HS-27A (cell line): ENCODE results near the gene ANKMY1.

Experiments
- DNase-seq: peaks from one replicate; pipeline ENCODE4 v3.0.0-alpha.2; 2012; ENCODE audit warnings: low read depth, missing footprints

The ANKMY1 gene

GRCh38 chr2:240557808-240558207, at the start of gene ANKMY1:
TSS of gene ANKMY1 (minus strand) at chr2:240557988. CDS start at chr2:240557335, 653 bp downstream.
- no peak for DNase-seq

DNA sequence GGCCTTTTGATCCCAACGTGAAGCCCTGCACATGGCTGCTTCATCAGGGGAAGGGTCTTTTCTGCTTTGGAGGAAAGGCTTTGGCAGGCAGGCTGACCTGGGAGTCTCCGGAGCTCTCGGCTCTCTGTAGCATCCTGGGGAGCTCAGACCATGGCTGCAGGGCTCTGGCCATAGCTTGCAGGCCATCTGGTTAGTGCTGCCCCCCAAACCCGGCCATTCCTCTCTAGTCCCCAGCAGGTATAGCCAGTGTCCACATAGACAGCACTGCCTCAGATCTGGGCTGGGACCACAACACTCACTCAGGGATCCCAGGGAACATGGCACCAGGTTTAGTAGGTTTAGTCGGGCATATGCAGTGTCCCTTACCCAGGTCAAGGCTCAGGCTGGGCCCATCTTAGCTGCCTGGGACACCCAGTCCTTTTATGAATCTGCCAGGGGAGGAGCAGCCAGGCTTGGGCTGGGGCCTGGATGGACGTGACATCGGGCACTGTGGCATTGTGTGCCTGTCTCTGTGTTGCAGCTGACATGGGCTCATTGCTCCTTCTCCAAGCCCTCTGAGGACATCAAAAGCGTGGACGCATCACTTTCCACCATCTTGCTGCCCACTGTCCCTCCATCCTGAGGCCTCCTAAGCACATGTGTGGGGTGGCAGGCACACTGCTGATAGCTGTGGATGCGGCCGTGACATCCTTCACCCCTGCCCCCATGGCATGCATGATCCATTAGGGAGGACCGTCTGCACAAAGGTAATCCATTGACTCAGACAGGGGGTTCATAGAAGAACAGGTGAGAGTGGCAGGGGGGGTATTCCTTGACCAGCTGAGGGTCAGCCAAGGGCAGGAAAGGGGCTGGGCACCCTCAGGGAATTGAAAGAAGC, 48.3 kb upstream of the ANKMY1 start:
- no peak for DNase-seq

DNA sequence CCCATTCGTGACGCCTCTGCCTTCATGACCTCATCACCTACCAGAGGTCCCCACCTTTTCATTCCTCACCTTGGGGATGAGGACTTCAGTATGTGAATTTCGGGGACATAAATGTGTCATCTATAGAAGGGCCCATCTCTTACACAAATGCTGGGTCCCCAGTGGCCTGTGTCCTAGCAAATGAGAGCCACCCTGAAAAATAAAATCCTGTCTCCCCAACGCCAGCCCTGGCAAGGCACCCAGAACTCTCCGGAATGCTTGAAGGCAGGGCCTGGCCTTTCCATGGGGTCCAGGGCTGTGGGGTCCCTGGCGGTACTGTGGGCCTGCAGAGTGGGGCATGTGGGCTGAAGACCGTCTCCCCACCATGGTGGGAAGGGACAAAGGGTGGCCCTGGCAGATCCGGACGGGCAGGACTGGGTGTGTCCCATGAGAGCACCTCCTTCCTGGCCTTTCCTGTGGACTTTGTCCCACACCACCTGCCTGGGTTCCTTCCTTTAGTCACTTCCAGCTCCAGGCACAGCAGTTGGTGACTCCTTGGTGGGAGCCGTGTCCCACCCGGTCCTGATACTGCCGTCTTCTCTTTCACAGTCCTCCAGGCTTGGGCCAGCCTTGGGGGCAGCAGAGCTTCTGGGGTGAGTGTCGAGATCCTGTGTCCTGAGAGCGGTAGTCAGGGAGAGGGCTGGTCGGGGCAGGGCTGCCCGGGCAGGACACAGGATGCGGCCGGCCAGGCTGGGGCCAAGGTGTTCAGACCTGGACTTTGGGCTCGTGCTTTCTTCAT, 47.3 kb upstream of the ANKMY1 start:
- no peak for DNase-seq

- DNase-seq: no peak
Measured at GRCh38 chr2:240604291-240604938, 46.6 kb upstream of the ANKMY1 start.

- no peak for DNase-seq
Measured at GRCh38 chr2:240603846-240604245, 46.1 kb upstream of the ANKMY1 start.

GRCh38 chr2:240603081-240603835, 45.5 kb upstream of the ANKMY1 start:
- DNase-seq: no peak

DNA sequence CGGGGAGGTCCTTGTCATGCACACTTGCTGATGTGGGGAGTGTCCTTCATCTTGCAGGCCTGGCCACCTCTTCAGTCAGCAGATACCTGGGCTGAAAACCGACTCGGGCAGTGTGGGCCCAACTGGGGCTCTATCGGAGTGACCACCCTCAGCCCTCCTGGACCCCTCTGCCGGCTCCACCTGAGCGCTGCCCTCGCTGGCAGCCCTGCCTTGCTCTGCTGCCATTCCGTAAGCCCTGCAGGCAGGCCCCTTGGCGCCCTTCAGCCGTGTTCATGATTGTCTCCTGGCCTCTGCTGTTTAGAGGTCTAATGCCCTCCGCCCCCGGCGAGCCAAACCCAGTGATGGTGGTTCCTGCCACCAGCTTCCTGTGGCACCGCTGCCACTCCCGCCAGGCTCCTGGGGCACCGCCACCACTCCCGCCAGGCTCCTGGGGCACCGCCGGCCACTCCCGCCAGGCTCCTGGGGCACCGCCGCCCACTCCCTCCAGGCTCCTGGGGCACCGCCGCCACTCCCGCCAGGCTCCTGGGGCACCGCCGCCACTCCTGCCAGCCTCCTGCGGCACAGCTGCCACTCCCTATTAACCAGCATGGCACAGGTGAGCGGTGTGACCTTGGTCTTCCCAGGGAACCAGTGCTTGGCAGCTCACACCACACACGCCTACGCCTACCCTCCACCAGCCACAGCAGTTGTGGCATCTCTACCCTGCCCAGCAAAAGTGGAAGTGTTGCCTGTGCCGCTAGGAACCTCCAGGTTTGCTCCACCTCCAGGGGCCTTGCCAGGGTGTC, 44.7 kb upstream of the ANKMY1 start:
- no peak for DNase-seq

- no peak for DNase-seq
Measured at GRCh38 chr2:240601831-240602160, 44.0 kb upstream of the ANKMY1 start.

- DNase-seq: no peak
Measured at GRCh38 chr2:240601061-240601830, 43.5 kb upstream of the ANKMY1 start.

DNA sequence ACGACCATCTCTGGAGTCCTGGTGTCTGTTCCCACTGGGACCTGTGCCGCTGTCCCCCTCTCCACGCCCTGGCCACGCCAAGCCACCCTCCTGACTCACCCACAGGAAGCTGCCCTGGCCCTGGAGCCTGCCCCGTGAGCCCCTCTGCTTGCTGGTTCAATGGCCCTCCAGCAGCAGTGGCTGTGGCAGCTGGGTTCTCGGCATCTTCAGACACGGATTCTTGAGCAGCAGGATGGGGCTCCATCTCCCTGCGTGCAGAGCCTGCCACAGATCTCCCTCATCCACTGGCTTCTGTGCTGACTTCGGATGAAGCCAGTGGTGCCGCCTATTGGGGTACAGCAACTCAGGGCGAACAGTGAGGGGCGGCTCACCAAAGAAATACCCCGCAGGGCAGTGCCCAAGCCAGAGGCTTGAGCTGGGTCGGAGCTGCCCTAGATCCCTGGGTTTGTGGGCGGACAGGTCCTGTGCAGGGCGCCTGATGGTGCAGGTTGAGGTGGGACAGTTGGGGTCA, 42.7 kb upstream of the ANKMY1 start:
- no peak for DNase-seq

DNA sequence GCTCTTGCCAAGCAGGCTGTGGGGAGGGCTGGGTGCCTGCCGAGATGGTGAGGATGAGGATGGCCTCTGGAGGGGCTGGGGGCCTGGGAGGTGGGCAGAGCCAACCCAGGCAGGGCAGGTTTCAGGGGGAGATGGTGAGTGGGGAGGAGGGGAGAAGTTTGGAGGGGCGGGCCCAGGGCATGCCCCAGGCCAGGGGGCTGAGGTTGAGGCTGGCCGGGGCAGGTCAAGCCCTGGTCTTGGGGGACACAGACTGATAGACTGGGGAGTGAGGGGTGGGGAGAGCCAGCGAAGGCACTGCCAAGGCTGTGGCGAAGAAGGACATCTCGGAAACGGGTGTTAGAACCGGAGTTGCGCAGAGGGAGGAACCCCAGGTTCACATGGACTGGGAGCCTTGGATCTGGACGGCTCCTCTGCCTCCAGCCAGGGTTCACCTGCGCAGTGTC, 41.4 kb upstream of the ANKMY1 start:
- no peak for DNase-seq

DNA sequence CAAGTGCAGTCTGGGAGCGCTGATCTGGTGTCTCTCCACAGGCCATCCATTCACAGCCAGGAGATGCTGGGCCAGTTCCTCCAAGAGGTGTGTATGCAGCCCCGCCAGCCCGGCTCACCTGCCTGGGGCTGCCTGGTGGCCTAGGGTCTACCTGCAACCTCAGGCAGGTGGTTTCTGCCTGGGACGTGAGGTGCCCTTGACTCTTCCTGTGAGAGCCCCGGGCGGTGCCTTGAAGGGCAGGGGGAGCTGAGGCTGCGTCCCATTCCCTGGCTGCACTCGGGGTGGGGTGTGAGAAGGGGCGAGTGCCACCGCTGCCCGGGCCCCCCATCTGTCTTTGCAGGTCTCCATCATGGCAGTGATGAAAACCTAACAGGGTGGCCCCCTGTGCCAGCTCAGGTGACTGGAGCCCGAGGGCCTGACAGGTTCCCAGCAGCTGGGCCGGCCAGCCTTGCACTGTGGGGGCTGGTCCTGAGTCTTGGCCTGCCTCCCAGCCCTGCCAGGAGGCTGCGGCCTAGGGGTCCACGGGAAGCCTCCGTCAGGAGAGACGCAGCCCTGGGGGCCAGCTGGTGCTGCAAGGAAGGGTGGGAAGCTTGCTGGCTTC, 40.6 kb upstream of the ANKMY1 start:
- no peak for DNase-seq

GRCh38 chr2:240597419-240598181, 39.8 kb upstream of the ANKMY1 start:
- no peak for DNase-seq

DNA sequence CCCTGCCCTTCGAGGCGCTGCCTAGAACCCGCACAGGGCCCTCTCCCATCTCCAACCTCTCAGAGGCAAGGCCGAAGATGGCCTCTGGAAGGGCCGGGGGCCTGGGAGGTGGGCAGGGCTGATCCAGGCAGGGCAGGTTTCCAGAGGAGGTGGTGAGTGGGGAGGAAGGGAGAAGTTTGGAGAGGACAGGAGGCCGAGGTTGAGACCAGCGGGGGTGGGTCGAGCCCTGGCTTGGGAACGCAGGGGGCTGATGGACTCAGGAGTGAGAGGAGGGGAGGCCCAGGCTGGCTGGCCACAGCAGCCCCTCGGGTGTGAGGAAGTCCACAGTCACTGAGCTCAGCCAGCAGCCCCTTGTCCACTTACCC, 39.2 kb upstream of the ANKMY1 start:
- no peak for DNase-seq

- DNase-seq: no peak
Measured at GRCh38 chr2:240596491-240596931, 38.7 kb upstream of the ANKMY1 start.

- no peak for DNase-seq
Measured at GRCh38 chr2:240596080-240596460, 38.3 kb upstream of the ANKMY1 start.

DNA sequence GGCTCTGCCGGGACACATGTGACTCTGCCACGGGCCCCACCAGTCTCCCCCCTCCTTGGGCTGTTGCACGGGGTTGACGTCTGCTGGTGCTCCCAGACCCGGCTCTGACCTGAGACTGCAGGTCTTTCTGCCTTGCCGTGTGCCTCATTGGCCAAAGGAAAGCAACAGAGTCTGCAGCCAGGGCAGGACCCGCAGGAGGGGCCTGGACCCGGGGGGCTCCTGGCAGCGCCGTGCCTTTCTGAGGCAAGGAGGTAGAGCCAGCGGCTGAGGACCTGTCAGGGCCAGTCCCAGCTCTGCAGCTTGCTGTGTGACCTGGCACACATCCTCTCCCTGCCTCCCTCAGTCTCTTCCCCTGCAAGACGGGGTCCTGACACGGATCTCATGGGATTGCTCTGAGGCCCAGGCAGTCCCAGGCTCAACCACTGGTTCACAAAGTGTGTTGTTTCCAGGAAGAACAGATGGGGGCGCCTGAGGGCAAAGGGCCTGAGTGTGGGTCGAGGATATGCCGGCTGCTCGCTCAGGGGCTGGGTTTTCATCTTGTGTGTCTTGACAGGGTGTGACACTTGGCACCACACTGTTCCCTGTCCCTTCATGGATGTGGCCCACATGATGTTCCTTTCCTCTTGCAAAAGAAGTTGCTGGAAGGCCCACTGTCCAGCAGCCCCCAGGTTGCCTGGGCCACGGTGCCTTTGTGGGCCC, 37.7 kb upstream of the ANKMY1 start:
- DNase-seq: no peak
